ENCODE results near the gene GID8. TPM values are rescaled to one million over a fixed set of nuclear protein-coding genes. Genes with fewer than 3 reads are reported as not detected.

The GID8 gene
- total RNA-seq, 1 donor from 2014 or later, result 9.2 TPM

DNA sequence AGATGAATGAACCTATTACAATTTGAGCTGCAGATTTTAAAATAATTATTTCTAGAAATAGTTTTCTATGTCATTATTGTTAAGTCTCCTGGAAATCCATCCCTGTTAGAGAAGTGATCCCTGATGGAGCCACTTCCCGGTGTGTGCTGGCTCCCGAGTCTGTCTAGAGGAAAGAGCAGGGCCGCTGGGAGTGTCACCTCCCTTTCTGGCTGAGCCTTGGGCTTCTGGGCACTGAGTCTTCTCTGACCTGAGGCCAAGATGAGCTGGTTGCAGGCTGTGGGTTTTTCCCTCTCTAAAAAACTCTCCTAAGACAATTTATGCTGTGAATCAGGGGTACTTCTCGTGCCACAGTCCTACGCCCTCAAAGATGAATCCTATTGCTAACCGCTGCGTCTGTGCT is 47.5 kb upstream of the GID8 start:
- Histone ChIP-seq H3K4me1 (no peaks in the 10 kb centered on the region), H3K9me3 (no peaks in the 10 kb centered on the region), H3K36me3 (peaks cover 80 to 83% of the 10 kb centered on the region in 2 donors), H3K4me3 (no peak overlapping the region), H3K27me3 (no peaks in the 10 kb centered on the region), H3K27ac (no peak overlapping the region)
- intact Hi-C loops (cut with DNase I), result no loop called here
- no peak for DNase-seq (ENCODE audit: low spot score in 2 of 2)
- TF ChIP-seq, protein P1, sequence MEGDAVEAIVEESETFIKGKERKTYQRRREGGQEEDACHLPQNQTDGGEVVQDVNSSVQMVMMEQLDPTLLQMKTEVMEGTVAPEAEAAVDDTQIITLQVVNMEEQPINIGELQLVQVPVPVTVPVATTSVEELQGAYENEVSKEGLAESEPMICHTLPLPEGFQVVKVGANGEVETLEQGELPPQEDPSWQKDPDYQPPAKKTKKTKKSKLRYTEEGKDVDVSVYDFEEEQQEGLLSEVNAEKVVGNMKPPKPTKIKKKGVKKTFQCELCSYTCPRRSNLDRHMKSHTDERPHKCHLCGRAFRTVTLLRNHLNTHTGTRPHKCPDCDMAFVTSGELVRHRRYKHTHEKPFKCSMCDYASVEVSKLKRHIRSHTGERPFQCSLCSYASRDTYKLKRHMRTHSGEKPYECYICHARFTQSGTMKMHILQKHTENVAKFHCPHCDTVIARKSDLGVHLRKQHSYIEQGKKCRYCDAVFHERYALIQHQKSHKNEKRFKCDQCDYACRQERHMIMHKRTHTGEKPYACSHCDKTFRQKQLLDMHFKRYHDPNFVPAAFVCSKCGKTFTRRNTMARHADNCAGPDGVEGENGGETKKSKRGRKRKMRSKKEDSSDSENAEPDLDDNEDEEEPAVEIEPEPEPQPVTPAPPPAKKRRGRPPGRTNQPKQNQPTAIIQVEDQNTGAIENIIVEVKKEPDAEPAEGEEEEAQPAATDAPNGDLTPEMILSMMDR (IDR thresholded peaks at IDR 0.05), result no peak

DNA sequence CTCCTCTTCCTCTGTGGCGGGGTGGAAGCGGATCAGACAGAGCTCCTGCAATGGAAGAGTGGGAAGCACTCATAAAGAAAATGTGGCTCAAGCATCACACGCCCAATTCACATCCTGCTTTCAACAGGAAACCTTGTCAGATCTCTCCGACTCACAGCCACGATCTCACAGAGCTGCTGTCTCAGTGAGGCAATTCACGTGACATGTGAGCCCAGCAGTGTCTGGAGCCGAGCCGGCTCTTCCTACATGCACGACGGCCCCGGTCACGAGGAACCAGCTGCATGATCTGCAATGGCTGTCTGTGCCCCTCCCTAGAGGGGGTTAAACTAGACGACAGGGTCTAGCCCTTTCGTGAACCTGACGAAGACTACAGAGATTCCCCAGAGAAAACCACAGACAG is 46.8 kb upstream of the GID8 start:
- no peaks in the 10 kb centered on the region for H3K9me3 ChIP-seq
- no peak for DNase-seq (ENCODE audit: low spot score in 2 of 2)
- TF ChIP-seq, protein P1 (IDR thresholded peaks at IDR 0.05), result no peak
- no peak overlapping the region for H3K27ac ChIP-seq
- H3K27me3 ChIP-seq, result no peaks in the 10 kb centered on the region
- H3K36me3 ChIP-seq, result peaks cover 84 to 86% of the 10 kb centered on the region in 2 donors
- H3K4me1 ChIP-seq, result no peaks in the 10 kb centered on the region
- intact Hi-C loops (cut with DNase I), result no loop called here
- no peak overlapping the region for H3K4me3 ChIP-seq

DNA sequence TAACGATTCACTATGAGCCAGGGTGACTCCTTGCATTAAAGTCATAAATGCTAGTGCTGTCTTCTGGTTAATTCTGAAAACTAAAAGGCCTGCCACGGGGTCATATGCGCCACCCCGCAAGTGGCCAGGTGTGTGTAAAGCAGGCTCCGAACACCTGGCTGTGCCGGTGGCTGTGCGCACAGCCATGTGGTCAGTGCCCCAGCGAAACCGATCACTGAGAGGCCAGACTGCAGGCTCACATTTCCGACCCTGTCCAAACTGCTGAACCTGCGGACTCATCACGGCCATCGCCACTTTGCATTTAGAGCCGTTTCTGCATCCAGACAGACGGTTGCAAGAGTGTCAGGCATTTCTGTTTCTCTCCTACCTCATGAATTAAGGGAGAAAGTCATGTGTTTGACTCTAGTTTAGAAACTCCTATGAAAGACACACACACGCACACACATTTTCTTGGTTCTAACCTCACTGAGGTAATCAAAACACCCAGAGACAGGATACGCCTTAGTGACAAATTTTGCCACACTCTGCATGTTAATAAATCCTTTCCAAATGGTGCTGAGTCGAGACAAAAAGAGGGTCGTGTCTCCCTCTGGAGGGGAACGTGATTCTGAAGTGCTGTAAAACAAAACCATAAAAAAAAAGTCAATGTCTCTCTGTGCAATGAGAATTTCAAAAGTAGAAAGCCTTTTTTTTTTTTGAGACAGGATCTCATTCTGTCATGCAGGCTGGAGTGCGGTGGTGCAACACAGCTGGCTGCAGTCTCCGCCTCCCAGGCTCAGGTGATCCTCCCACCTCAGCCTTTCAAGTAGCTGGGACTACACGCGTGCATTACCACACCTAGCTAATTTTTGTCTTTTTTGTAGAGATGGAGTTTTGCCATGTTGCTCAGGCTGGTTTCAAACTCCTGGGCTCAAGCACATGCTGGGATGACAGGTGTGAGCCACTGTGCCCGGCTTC is 45.3 kb upstream of the GID8 start:
- TF ChIP-seq, protein P1 (IDR thresholded peaks at IDR 0.05), result no peak
- H3K36me3 ChIP-seq, result peaks cover 81 to 88% of the 10 kb centered on the region in 2 donors
- DNase-seq (ENCODE audit: low spot score in 2 of 2), result no peak
- H3K4me1 ChIP-seq, result peaks cover 0 to 2% of the 10 kb centered on the region in 2 donors
- H3K27ac ChIP-seq, result no peak overlapping the region
- H3K4me3 ChIP-seq, result no peak overlapping the region
- H3K27me3 ChIP-seq, result no peaks in the 10 kb centered on the region
- intact Hi-C loops (cut with DNase I), result no loop called here
- H3K9me3 ChIP-seq, result no peaks in the 10 kb centered on the region

DNA sequence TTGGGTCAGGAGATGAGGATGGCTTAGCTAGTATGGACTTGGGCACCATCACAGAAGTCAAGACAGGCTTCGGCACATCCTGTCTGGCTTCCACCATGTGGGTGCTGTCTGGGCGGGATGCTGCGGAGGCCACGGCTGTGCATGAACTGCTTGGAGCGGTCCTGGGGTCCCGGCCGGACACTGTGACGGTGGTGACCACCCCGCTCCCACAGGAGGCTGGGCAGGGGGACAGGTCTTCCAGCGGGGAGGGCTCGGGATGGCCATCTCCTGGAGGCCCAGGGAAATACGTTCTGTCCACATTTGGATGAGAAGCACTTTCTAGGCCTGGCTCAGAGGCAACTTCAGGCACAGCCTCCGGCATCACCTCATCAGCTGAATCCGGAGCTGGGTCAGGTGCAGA is 44.2 kb upstream of the GID8 start:
- TF ChIP-seq, protein P1 (IDR thresholded peaks at IDR 0.05), result no peak
- no peak for DNase-seq (ENCODE audit: low spot score in 2 of 2)
- no peak overlapping the region for H3K4me3 ChIP-seq
- intact Hi-C loops (cut with DNase I), result no loop called here
- no peaks in the 10 kb centered on the region for H3K9me3 ChIP-seq
- no peak overlapping the region for H3K27ac ChIP-seq
- peaks cover 0 to 6% of the 10 kb centered on the region in 2 donors for H3K4me1 ChIP-seq
- H3K27me3 ChIP-seq, result no peaks in the 10 kb centered on the region
- H3K36me3 ChIP-seq, result peaks cover 71 to 77% of the 10 kb centered on the region in 2 donors

DNA sequence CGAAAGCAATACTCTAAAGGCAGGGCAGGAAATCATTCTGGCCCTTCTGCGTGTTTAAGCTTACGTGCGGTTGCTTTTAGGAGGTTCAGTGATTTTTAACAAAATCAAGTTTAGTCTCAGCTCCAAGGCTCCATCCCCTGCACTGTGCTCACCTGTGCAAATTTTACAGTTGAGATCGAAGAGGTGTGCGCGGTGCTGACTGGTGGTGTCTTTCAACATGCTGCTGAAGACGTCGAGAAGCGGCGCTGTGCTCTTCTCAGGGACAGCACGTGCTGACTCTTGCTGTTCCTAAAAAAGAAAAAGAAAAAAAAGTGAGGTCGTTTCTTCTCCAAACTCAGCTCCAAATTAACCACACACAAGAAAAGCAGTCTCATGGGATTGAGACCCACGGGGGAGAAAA is 43.7 kb upstream of the GID8 start:
- Histone ChIP-seq H3K27ac (no peak overlapping the region), H3K27me3 (no peaks in the 10 kb centered on the region), H3K4me1 (peaks cover 0 to 12% of the 10 kb centered on the region in 2 donors), H3K4me3 (no peak overlapping the region), H3K36me3 (peaks cover 66 to 72% of the 10 kb centered on the region in 2 donors), H3K9me3 (no peaks in the 10 kb centered on the region)
- no peak for DNase-seq (ENCODE audit: low spot score in 2 of 2)
- intact Hi-C loops (cut with DNase I), result no loop called here
- TF ChIP-seq, protein P1 (IDR thresholded peaks at IDR 0.05), result no peak

Data from ascending aorta (tissue), 2 donors.